HepG2 (cell line): Measurements from ENCODE around the gene COASY. TPM values are rescaled to one million over a fixed set of nuclear protein-coding genes. Genes with fewer than 3 reads are reported as not detected.
A peak's percentile ranks its signal among the peaks of the same experiment; 100 is the strongest.

ENCODE experiments used
- BCL6 ChIP-seq: IDR thresholded peaks from 2 replicates; pipeline ENCODE4 v1.6.1; 2016; ENCODE audit warnings: missing genetic modification reagents, missing compliant biosample characterization
- CEBPB ChIP-seq: IDR thresholded peaks from 2 replicates; pipeline ENCODE4 v1.6.1; 2011; ENCODE audit warnings: low read depth, low read length, improper control_type of control experiment, borderline replicate concordance
- DR1 ChIP-seq: sonication (generic); formaldehyde crosslinking; IDR thresholded peaks from 2 replicates; pipeline ENCODE4 v1.8.0; 2021; ENCODE audit warnings: mild to moderate bottlenecking, missing genetic modification reagents, inconsistent platforms
- EED ChIP-seq: sonication (generic); formaldehyde crosslinking; IDR thresholded peaks from 2 replicates; pipeline ENCODE4 v1.5.0; 2020; ENCODE audit warnings: mild to moderate bottlenecking, missing genetic modification reagents
- FOXK2 ChIP-seq: fragments of 450-650 bp; IDR thresholded peaks from 2 replicates; pipeline ENCODE4 v1.6.1; 2016
- KLF11 ChIP-seq: IDR thresholded peaks from 2 replicates; pipeline ENCODE4 v1.6.1; 2016; ENCODE audit warnings: missing compliant biosample characterization
- MED8 ChIP-seq: sonication (generic); formaldehyde crosslinking; IDR thresholded peaks from 2 replicates; pipeline ENCODE4 v1.8.1; 2023; ENCODE audit warnings: mild to moderate bottlenecking, missing genetic modification reagents; ENCODE audit not compliant: insufficient replicate concordance
- REXO4 ChIP-seq: sonication (generic); formaldehyde crosslinking; IDR thresholded peaks from 2 replicates; pipeline ENCODE4 v1.8.0; 2022; ENCODE audit warnings: missing genetic modification reagents, mild to moderate bottlenecking, borderline replicate concordance
- RNF2 ChIP-seq: fragments of 450-650 bp; conservative IDR thresholded peaks from 2 replicates; pipeline ENCODE4 v1.6.1; 2016; ENCODE audit warnings: low read depth
- U2AF1 ChIP-seq: fragments of 200-400 bp; formaldehyde crosslinking; optimal IDR thresholded peaks from 2 replicates; pipeline ENCODE3; 2017; ENCODE audit warnings: mild to moderate bottlenecking, low read depth, low read length
- ZNF143 ChIP-seq: sonication (generic); formaldehyde crosslinking; IDR thresholded peaks from 2 replicates; pipeline ENCODE4 v1.4.0; 2020; ENCODE audit warnings: missing genetic modification reagents
- ZNF678 ChIP-seq: sonication (generic); formaldehyde crosslinking; IDR thresholded peaks from 2 replicates; pipeline ENCODE4 v1.4.0; 2020; ENCODE audit warnings: mild to moderate bottlenecking, missing genetic modification reagents
- ZNF724P ChIP-seq: sonication (generic); formaldehyde crosslinking; IDR thresholded peaks from 2 replicates; pipeline ENCODE4 v1.8.0; 2022; ENCODE audit warnings: missing genetic modification reagents, borderline replicate concordance
- polyA plus RNA-seq, 8 experiments: library from polyadenylated mRNA; depleted of rRNA in 3 of 8; stranded (reverse) in 7 of 8; unstranded in 1 of 8; fragments of >200 nt; fragmentation: Illumina TruSeq in 4 of 8; extraction: Trizol in 4 of 8; gene quantifications; 2 replicates each; pipeline versions ENCODE4 v1.2.1 to v1.2.3, GENCODE V29; 2011 to 2016; ENCODE audit warnings: low read depth in 4 of 8, missing spikeins in 1 of 8, mixed read lengths in 1 of 8; ENCODE audit not compliant: insufficient read depth in 1 of 8
- total RNA-seq, 5 experiments: library from RNA; depleted of rRNA; stranded (reverse); fragments of >200 nt; fragmentation: Illumina TruSeq; extraction: Trizol; gene quantifications; 2 replicates each; pipeline ENCODE4 v1.2.3, GENCODE V29; 2016; ENCODE audit warnings: low read depth in 1 of 5
- TF ChIP-seq, protein P1 (sequence below): sonication (generic); formaldehyde crosslinking; IDR thresholded peaks from 2 replicates; pipeline ENCODE4 v1.4.0; 2020; ENCODE audit warnings: missing genetic modification reagents
- TF ChIP-seq, protein P2 (sequence below): sonication (generic); formaldehyde crosslinking; IDR thresholded peaks from 2 replicates; pipeline ENCODE4 v1.4.0; 2020; ENCODE audit warnings: missing genetic modification reagents, borderline replicate concordance
- TF ChIP-seq, protein P3 (sequence below): sonication (generic); formaldehyde crosslinking; conservative IDR thresholded peaks from 2 replicates; pipeline ENCODE4 v1.8.0; 2022; ENCODE audit warnings: mild to moderate bottlenecking, moderate library complexity, missing genetic modification reagents
- TF ChIP-seq, protein P4 (sequence below): sonication (generic); formaldehyde crosslinking; IDR thresholded peaks from 2 replicates; pipeline ENCODE4 v1.4.0; 2020; ENCODE audit warnings: missing genetic modification reagents, mild to moderate bottlenecking, borderline replicate concordance
- TF ChIP-seq, protein P5 (sequence below): sonication (generic); formaldehyde crosslinking; IDR thresholded peaks from 2 replicates; pipeline ENCODE4 v1.4.0; 2020; ENCODE audit warnings: missing genetic modification reagents

Gene COASY
- total and polyA plus RNA-seq, 2 of the 13 experiments (the other 11 are each of a cell fraction or from before 2014, with no cell fraction given) = 90.7 to 125 TPM

DNA sequence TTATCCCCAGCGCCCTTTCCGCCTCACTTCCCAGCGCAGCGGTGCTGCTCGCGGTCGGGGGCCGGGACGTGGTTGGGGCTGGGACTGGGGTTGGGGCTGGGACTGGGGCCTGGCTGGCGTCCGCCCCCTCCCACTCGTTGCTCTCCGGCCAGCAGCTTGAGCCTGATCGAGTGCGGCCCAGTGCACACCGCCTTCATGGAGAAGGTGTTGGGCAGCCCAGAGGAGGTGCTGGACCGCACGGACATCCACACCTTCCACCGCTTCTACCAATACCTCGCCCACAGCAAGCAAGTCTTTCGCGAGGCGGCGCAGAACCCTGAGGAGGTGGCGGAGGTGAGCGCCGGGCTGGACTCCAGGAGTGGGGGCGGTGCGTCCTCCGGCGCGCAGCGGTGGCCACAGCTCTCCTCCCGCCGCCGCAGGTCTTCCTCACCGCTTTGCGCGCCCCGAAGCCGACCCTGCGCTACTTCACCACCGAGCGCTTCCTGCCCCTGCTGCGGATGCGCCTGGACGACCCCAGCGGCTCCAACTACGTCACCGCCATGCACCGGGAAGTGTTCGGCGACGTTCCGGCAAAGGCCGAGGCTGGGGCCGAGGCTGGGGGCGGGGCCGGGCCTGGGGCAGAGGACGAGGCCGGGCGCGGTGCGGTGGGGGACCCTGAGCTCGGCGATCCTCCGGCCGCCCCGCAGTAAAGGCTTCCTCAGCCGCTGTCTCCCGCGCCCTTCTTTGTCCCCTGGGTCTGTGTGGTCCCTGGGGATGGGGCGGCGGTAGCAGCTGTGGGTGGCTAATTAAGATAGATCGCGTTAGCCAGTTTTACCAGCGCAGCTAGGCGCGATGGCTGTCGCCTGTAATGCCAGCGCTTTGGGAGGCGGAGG is 7.5 kb upstream of the COASY start (continued):
- TF ChIP-seq, protein P1, sequence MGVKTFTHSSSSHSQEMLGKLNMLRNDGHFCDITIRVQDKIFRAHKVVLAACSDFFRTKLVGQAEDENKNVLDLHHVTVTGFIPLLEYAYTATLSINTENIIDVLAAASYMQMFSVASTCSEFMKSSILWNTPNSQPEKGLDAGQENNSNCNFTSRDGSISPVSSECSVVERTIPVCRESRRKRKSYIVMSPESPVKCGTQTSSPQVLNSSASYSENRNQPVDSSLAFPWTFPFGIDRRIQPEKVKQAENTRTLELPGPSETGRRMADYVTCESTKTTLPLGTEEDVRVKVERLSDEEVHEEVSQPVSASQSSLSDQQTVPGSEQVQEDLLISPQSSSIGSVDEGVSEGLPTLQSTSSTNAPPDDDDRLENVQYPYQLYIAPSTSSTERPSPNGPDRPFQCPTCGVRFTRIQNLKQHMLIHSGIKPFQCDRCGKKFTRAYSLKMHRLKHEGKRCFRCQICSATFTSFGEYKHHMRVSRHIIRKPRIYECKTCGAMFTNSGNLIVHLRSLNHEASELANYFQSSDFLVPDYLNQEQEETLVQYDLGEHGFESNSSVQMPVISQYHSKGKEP = no peak
- TF ChIP-seq FOXK2 (no peak), CEBPB (no peak), MED8 (peak; percentile 82), EED (CRISPR knock-in tag) (peak; percentile 86), DR1 (CRISPR knock-in tag) (peak; percentile 91), ZNF724P (CRISPR knock-in tag) (peak; percentile 74; the same call in 1 of the 2 replicates), BCL6 (CRISPR knock-in tag) (peak; percentile 73), KLF11 (CRISPR knock-in tag) (peak; percentile 65; the same call in 1 of the 2 replicates), ZNF678 (CRISPR knock-in tag) (no peak; the same call in 1 of the 2 replicates), U2AF1 (no peak), RNF2 (no peak; the same call in 1 of the 2 replicates), REXO4 (CRISPR knock-in tag) (0 out of 2 replicates have a peak, but pooled peaks have one; percentile 11), ZNF143 (CRISPR knock-in tag) (peak; percentile 39; the same call in 1 of the 2 replicates)
- TF ChIP-seq, protein P2, sequence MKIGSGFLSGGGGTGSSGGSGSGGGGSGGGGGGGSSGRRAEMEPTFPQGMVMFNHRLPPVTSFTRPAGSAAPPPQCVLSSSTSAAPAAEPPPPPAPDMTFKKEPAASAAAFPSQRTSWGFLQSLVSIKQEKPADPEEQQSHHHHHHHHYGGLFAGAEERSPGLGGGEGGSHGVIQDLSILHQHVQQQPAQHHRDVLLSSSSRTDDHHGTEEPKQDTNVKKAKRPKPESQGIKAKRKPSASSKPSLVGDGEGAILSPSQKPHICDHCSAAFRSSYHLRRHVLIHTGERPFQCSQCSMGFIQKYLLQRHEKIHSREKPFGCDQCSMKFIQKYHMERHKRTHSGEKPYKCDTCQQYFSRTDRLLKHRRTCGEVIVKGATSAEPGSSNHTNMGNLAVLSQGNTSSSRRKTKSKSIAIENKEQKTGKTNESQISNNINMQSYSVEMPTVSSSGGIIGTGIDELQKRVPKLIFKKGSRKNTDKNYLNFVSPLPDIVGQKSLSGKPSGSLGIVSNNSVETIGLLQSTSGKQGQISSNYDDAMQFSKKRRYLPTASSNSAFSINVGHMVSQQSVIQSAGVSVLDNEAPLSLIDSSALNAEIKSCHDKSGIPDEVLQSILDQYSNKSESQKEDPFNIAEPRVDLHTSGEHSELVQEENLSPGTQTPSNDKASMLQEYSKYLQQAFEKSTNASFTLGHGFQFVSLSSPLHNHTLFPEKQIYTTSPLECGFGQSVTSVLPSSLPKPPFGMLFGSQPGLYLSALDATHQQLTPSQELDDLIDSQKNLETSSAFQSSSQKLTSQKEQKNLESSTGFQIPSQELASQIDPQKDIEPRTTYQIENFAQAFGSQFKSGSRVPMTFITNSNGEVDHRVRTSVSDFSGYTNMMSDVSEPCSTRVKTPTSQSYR (CRISPR knock-in tag) = peak; percentile 88; the same call in 1 of the 2 replicates
- TF ChIP-seq, protein P3, sequence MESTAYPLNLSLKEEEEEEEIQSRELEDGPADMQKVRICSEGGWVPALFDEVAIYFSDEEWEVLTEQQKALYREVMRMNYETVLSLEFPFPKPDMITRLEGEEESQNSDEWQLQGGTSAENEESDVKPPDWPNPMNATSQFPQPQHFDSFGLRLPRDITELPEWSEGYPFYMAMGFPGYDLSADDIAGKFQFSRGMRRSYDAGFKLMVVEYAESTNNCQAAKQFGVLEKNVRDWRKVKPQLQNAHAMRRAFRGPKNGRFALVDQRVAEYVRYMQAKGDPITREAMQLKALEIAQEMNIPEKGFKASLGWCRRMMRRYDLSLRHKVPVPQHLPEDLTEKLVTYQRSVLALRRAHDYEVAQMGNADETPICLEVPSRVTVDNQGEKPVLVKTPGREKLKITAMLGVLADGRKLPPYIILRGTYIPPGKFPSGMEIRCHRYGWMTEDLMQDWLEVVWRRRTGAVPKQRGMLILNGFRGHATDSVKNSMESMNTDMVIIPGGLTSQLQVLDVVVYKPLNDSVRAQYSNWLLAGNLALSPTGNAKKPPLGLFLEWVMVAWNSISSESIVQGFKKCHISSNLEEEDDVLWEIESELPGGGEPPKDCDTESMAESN (CRISPR knock-in tag) = 0 out of 2 replicates have a peak, but pooled peaks have one; percentile 26
- TF ChIP-seq, protein P4, sequence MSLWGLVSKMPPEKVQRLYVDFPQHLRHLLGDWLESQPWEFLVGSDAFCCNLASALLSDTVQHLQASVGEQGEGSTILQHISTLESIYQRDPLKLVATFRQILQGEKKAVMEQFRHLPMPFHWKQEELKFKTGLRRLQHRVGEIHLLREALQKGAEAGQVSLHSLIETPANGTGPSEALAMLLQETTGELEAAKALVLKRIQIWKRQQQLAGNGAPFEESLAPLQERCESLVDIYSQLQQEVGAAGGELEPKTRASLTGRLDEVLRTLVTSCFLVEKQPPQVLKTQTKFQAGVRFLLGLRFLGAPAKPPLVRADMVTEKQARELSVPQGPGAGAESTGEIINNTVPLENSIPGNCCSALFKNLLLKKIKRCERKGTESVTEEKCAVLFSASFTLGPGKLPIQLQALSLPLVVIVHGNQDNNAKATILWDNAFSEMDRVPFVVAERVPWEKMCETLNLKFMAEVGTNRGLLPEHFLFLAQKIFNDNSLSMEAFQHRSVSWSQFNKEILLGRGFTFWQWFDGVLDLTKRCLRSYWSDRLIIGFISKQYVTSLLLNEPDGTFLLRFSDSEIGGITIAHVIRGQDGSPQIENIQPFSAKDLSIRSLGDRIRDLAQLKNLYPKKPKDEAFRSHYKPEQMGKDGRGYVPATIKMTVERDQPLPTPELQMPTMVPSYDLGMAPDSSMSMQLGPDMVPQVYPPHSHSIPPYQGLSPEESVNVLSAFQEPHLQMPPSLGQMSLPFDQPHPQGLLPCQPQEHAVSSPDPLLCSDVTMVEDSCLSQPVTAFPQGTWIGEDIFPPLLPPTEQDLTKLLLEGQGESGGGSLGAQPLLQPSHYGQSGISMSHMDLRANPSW = no peak
- TF ChIP-seq, protein P5, sequence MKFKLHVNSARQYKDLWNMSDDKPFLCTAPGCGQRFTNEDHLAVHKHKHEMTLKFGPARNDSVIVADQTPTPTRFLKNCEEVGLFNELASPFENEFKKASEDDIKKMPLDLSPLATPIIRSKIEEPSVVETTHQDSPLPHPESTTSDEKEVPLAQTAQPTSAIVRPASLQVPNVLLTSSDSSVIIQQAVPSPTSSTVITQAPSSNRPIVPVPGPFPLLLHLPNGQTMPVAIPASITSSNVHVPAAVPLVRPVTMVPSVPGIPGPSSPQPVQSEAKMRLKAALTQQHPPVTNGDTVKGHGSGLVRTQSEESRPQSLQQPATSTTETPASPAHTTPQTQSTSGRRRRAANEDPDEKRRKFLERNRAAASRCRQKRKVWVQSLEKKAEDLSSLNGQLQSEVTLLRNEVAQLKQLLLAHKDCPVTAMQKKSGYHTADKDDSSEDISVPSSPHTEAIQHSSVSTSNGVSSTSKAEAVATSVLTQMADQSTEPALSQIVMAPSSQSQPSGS (CRISPR knock-in tag) = peak; percentile 96
